GM13976 (cell line): Measurements from ENCODE around the gene TGM3.

Experiments
- DNase-seq: peaks from one replicate; pipeline ENCODE4 v3.0.0; 2012; ENCODE audit warnings: low spot score
- CTCF ChIP-seq: IDR thresholded peaks from 2 replicates; pipeline ENCODE4 v1.5.1; 2012; ENCODE audit warnings: borderline replicate concordance, mild to moderate bottlenecking; ENCODE audit not compliant: insufficient read depth; ENCODE audit errors: extremely low read depth, missing control alignments, control extremely low read depth
- in situ Hi-C: fragments of 300-500 bp; cut with MboI; formaldehyde crosslinking; loops from one replicate; pipeline ENCODE4 v1.12.0; 2022; ENCODE audit warnings: low sequenced_read_pairs, mixed read lengths, inconsistent platforms; ENCODE audit not compliant: unreplicated experiment

TGM3 gene

GRCh38 chr20:2303673-2304072 is 7.9 kb downstream of the TGM3 start:
- in situ Hi-C loops: no loop called here
- no peak for DNase-seq
- no peak for TF ChIP-seq CTCF

DNA sequence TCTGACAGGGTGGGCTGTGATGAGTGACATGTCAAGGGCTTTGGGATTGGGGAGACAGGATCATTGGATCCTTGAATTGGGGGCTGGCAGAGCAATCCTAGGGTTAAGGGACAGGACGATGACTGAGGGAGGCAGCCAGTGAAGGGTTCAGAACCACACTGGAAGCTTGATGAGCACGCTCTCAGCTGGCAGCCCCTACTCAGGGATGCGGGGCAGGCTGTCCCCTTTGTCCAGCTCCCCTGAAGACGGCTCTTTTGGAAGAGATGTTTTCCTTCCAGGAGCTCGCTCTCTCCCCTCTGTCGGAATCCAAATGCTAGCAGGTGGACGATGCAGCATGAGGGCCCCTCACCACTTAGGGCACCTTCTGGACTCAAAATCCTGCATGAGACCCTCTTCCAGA is 8.4 kb downstream of the TGM3 start:
- no peak for TF ChIP-seq CTCF
- in situ Hi-C loops: no loop called here

DNA sequence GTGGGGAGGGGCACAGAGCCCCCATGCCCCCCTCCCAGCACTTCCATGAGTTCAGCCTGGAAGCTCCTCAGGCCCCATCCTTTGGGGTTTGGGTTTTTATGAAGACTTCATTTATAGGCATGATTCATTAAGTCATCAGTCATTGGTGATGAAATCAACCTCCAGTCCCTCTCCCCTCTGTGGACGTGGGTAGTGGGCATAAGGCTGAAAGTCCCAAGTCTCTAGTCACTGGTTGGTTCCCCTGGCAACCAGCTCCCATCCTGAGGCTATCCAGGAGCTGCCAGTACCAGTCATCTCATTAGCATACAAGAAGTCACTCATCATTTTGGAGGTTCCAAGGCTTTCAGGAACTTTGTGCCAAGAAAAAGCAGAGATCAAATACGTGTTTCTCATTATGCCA is 9.2 kb downstream of the TGM3 start:
- no peak for TF ChIP-seq CTCF
- in situ Hi-C loops: no loop called here
- DNase-seq: no peak

More for the DNA sequence above, 8.4 kb downstream of the TGM3 start:
- no peak for DNase-seq

DNA sequence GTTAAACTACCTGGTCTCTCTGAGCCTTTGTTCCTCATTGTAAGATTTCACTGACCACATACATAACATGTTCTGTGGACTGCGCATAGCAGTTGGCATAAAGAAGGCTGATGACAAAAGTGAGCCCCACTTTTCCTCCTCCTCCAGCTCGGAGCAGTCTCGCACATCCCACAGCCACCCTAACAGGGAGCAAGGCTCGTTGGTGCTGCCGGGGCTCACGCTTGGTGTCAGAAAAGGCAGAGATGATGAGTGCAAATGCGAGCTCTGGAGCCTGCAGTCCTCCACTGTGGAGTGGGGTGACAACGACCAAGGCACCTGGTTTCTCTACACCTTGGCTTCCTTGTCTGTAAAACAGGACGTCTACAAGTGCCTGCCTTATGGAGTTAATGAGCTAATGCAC is 9.7 kb downstream of the TGM3 start:
- no peak for TF ChIP-seq CTCF
- in situ Hi-C loops: no loop called here
- DNase-seq: no peak

DNA sequence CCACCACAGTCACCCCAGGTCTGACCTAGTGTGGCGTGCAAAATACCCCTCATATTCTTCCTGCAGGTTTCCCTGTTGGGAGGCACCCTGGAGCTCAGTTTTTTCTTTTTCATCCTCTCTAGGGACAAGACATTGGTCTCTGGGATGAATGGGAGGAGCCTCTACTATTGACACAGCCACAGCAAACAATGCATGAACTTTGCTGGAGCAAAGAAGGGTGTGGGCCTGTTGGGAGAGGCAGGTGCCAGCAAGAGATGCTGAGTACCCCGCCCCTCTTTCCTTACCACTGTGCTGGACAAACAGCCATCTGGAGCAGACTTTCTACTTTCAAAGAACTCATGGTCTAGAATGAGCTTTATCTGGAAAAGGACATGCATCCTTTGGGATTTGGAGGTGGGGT is 10.1 kb downstream of the TGM3 start:
- in situ Hi-C loops: no loop called here
- TF ChIP-seq CTCF: no peak
- DNase-seq: no peak

GRCh38 chr20:2307136-2307535 is 11.3 kb downstream of the TGM3 start:
- in situ Hi-C loops: no loop called here
- no peak for DNase-seq
- no peak for TF ChIP-seq CTCF

DNA sequence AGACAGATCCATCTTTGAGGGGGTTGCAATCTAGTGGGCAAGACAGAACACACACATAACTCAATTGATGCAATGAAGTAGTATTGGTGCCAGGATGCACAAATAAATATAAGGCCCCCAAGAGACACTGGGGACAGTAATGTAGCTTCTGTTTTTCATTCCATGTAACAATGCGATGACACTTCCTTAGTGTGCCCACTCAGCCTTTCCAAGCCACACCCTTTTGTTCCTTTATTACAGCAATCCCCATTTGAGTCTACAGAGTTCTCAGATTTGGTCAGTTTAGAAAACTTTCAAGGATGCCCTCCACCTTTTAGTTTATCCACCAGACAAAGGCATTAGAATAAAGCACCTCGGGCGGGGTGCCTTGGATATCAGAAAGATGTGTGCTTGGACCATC is 15.5 kb downstream of the TGM3 start:
- TF ChIP-seq CTCF: no peak
- DNase-seq: no peak
- in situ Hi-C loops: no loop called here
